ENCODE measurements around the gene CAPN15. TPM values are rescaled to one million over a fixed set of nuclear protein-coding genes. Genes with fewer than 3 reads are reported as not detected.

CAPN15 gene
- total RNA-seq, 4 donors from 2014 or later, result 24.9 to 44.7 (median 43.3) TPM

- Histone ChIP-seq H3K27ac (replicated peaks in 1 of 4) (no peak overlapping the region), H3K4me3 (no peak overlapping the region), H3K36me3 (peaks cover 0 to 30% (median 13%) of the 10 kb centered on the region in 4 donors), H3K9me3 (no peaks in the 10 kb centered on the region), H3K27me3 (peaks cover 0 to 5% (median 0%) of the 10 kb centered on the region in 4 donors), H3K4me1 (peaks cover 10 to 22% (median 17%) of the 10 kb centered on the region in 4 donors)
- no peak for TF ChIP-seq POLR2AphosphoS5 (IDR thresholded peaks at IDR 0.05)
- no peak for TF ChIP-seq POLR2A (IDR thresholded peaks at IDR 0.05; ENCODE audit: low read depth)
- no peak for TF ChIP-seq EP300 (IDR thresholded peaks at IDR 0.05)
- TF ChIP-seq, protein P1, sequence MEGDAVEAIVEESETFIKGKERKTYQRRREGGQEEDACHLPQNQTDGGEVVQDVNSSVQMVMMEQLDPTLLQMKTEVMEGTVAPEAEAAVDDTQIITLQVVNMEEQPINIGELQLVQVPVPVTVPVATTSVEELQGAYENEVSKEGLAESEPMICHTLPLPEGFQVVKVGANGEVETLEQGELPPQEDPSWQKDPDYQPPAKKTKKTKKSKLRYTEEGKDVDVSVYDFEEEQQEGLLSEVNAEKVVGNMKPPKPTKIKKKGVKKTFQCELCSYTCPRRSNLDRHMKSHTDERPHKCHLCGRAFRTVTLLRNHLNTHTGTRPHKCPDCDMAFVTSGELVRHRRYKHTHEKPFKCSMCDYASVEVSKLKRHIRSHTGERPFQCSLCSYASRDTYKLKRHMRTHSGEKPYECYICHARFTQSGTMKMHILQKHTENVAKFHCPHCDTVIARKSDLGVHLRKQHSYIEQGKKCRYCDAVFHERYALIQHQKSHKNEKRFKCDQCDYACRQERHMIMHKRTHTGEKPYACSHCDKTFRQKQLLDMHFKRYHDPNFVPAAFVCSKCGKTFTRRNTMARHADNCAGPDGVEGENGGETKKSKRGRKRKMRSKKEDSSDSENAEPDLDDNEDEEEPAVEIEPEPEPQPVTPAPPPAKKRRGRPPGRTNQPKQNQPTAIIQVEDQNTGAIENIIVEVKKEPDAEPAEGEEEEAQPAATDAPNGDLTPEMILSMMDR (IDR thresholded peaks at IDR 0.05), result no peak
- DNase-seq (ENCODE audit: extremely low spot score), result no peak
- WGBS, result 96% methylated on average over 11 of the region's 19 CpGs
- intact Hi-C loops (cut with DNase I), result no loop called here
These were observed 53.5 kb downstream of the CAPN15 start for GRCh38 chr16:580946-581498.

GRCh38 chr16:582218-582613 is 54.7 kb downstream of the CAPN15 start:
- peaks cover 0 to 22% (median 10%) of the 10 kb centered on the region in 4 donors for H3K36me3 ChIP-seq
- TF ChIP-seq POLR2A (IDR thresholded peaks at IDR 0.05; ENCODE audit: low read depth) (no peak), EP300 (IDR thresholded peaks at IDR 0.05) (no peak), POLR2AphosphoS5 (IDR thresholded peaks at IDR 0.05) (no peak)
- TF ChIP-seq, protein P1 (IDR thresholded peaks at IDR 0.05), result no peak
- no peak for DNase-seq (ENCODE audit: extremely low spot score)
- H3K27me3 ChIP-seq, result peaks cover 0 to 9% (median 0%) of the 10 kb centered on the region in 4 donors
- H3K9me3 ChIP-seq, result no peaks in the 10 kb centered on the region
- H3K27ac ChIP-seq (replicated peaks in 1 of 4), result no peak overlapping the region
- intact Hi-C loops (cut with DNase I), result no loop called here
- WGBS, result 80% methylated on average over 3 of the region's 18 CpGs
- no peak overlapping the region for H3K4me3 ChIP-seq
- peaks cover 19 to 31% (median 23%) of the 10 kb centered on the region in 4 donors for H3K4me1 ChIP-seq

DNA sequence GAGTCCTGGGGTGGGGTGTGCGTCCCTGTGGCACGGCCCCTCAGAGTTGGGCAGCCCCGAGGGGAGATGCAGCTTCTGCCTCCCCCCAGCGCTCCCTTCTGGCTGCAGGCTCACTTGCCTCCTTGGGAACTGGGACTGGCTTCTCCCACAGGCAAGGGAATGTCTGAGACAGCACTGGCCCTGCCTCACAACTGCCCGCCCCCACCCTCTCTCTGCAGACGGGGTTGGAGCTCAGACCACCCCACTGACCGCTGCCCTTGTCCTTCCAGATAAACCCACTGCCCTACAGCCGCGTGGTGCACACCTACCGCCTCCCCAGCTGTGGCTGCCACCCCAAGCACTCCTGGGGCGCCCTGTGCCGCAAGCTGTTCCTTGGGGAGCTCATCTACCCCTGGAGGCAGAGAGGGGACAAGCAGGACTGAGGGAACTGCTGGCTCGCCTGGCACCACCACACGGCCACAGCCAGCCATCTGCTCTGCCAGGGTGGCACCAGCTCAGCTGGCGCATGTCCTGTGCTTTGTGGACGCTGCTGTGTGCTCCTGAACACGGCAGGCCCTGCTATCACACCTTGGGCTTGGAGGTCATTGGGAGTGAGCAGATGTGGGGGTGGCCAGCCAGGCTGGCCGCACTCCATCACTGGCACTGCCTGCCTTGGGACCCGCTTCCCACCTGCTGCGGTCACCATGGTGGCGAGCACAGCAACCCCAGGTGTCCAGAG is 55.3 kb downstream of the CAPN15 start:
- Histone ChIP-seq H3K27ac (replicated peaks in 1 of 4) (no peak overlapping the region), H3K36me3 (peaks cover 0 to 22% (median 10%) of the 10 kb centered on the region in 4 donors), H3K4me1 (peaks cover 23 to 37% (median 28%) of the 10 kb centered on the region in 4 donors), H3K4me3 (no peak overlapping the region), H3K9me3 (no peaks in the 10 kb centered on the region), H3K27me3 (peaks cover 0 to 9% (median 0%) of the 10 kb centered on the region in 4 donors)
- intact Hi-C loops (cut with DNase I), result no loop called here
- TF ChIP-seq POLR2AphosphoS5 (IDR thresholded peaks at IDR 0.05), result no peak
- TF ChIP-seq POLR2A (IDR thresholded peaks at IDR 0.05; ENCODE audit: low read depth), result no peak
- no peak for TF ChIP-seq EP300 (IDR thresholded peaks at IDR 0.05)
- TF ChIP-seq, protein P1 (IDR thresholded peaks at IDR 0.05), result no peak
- DNase-seq (ENCODE audit: extremely low spot score), result no peak
- 90% methylated on average over 14 of the region's 21 CpGs for WGBS

- Histone ChIP-seq H3K4me1 (peaks cover 30 to 42% (median 33%) of the 10 kb centered on the region in 4 donors), H3K27me3 (peaks cover 0 to 9% (median 0%) of the 10 kb centered on the region in 4 donors), H3K36me3 (peaks cover 0 to 22% (median 10%) of the 10 kb centered on the region in 4 donors), H3K9me3 (no peaks in the 10 kb centered on the region), H3K4me3 (no peak overlapping the region), H3K27ac (replicated peaks in 1 of 4) (no peak overlapping the region)
- DNase-seq (ENCODE audit: extremely low spot score), result no peak
- TF ChIP-seq, protein P1 (IDR thresholded peaks at IDR 0.05), result no peak
- TF ChIP-seq POLR2AphosphoS5 (IDR thresholded peaks at IDR 0.05) (no peak), EP300 (IDR thresholded peaks at IDR 0.05) (no peak), POLR2A (IDR thresholded peaks at IDR 0.05; ENCODE audit: low read depth) (no peak)
- intact Hi-C loops (cut with DNase I), result no loop called here
- WGBS, result 69% methylated on average over 9 of the region's 16 CpGs
These were observed 55.9 kb downstream of the CAPN15 start for GRCh38 chr16:583470-583814.

Measured in esophagus muscularis mucosa (tissue), 4 donors.